Erythroblast (primary cell): ENCODE measurements around the gene GSTT4.
"Not testable (repeated sequence)": the region's sequence is repeated elsewhere in the genome, so short reads cannot be mapped to it uniquely, and the experiment has no call there.

Experiments
- DNase-seq, 2 experiments: peaks; one replicate each; lab custom pipeline; 2025; lab: John Stamatoyannopoulos, UW
- GATA1 ChIP-seq: IDR thresholded peaks from 2 replicates; pipeline ENCODE4 v1.6.1; 2011; ENCODE audit warnings: low read depth, mild to moderate bottlenecking, control low read depth, low read length, moderate library complexity
- POLR2A ChIP-seq: IDR thresholded peaks from 2 replicates; pipeline ENCODE4 v1.6.1; 2011; ENCODE audit warnings: mild to moderate bottlenecking, low read length

The GSTT4 gene

GRCh38 chr22:24009227-24010017, 4.2 kb upstream of the GSTT4 start:
- no peak for TF ChIP-seq GATA1
- TF ChIP-seq POLR2A: no peak
- DNase-seq: peak in 1 of 2 experiments; percentile 60

GRCh38 chr22:24008381-24009226, 3.4 kb upstream of the GSTT4 start:
- DNase-seq: no peak
- no peak for TF ChIP-seq POLR2A
- no peak for TF ChIP-seq GATA1

GRCh38 chr22:24008022-24008283, 2.7 kb upstream of the GSTT4 start:
- no peak for TF ChIP-seq POLR2A
- TF ChIP-seq GATA1: no peak
- DNase-seq: no peak

GRCh38 chr22:24007253-24008021, 2.2 kb upstream of the GSTT4 start:
- no peak for DNase-seq
- TF ChIP-seq GATA1 (no peak), POLR2A (no peak)

GRCh38 chr22:24006914-24007214, 1.6 kb upstream of the GSTT4 start:
- no peak for DNase-seq
- TF ChIP-seq GATA1: no peak
- TF ChIP-seq POLR2A: no peak

- no peak for TF ChIP-seq POLR2A
- no peak for TF ChIP-seq GATA1
- no peak for DNase-seq
Observed at GRCh38 chr22:24006207-24006913, 1.1 kb upstream of the GSTT4 start.

GRCh38 chr22:24003887-24004286, 1.4 kb downstream of the GSTT4 start:
- DNase-seq: no peak
- TF ChIP-seq POLR2A (no peak), GATA1 (no peak)

GRCh38 chr22:24002851-24003250, 2.4 kb downstream of the GSTT4 start:
- TF ChIP-seq POLR2A: no peak
- no peak for TF ChIP-seq GATA1
- no peak for DNase-seq

- no peak for DNase-seq
- TF ChIP-seq POLR2A: no peak
- TF ChIP-seq GATA1: no peak
Observed at GRCh38 chr22:24002272-24002671, 3.0 kb downstream of the GSTT4 start.

- TF ChIP-seq GATA1: no peak
- TF ChIP-seq POLR2A: no peak
- DNase-seq: no peak
Observed at GRCh38 chr22:24001314-24001713, 3.9 kb downstream of the GSTT4 start.

- not testable (repeated sequence) for DNase-seq
Observed at GRCh38 chr22:23999779-24000178, 5.5 kb downstream of the GSTT4 start.

GRCh38 chr22:23997092-23997491, 8.2 kb downstream of the GSTT4 start:
- TF ChIP-seq GATA1 (no peak), POLR2A (no peak)
- no peak for DNase-seq

- DNase-seq: peak; percentile 55 to 81
Observed at GRCh38 chr22:23993581-23994177, 11.6 kb downstream of the GSTT4 start.

- DNase-seq: not testable (repeated sequence)
Observed at GRCh38 chr22:23993080-23993479, 12.2 kb downstream of the GSTT4 start.

GRCh38 chr22:23989583-23990244, 15.5 kb downstream of the GSTT4 start:
- DNase-seq: not testable (repeated sequence)

- DNase-seq: not testable (repeated sequence)
Observed at GRCh38 chr22:23986538-23987178, 18.6 kb downstream of the GSTT4 start.

- DNase-seq: not testable (repeated sequence)
Observed at GRCh38 chr22:23986089-23986488, 19.2 kb downstream of the GSTT4 start.
